Hematopoietic multipotent progenitor cell treated with erythropoietin and hydrocortisone succinate and interleukin-3 and kit ligand, for 6 days (in vitro differentiated cells): ENCODE measurements around the gene GPR39.
"Not testable (repeated sequence)": the region's sequence is repeated elsewhere in the genome, so short reads cannot be mapped to it uniquely, and the experiment has no call there.

ENCODE experiments used
- DNase-seq: peaks from one replicate; pipeline ENCODE4 v3.0.0-alpha.2; 2015

Gene GPR39

GRCh38 chr2:132416723-132417395 lies at the start of gene GPR39:
GPR39 (plus strand) TSS chr2:132416805.
- no peak for DNase-seq

GRCh38 chr2:132368191-132368590 lies 48.4 kb upstream of the GPR39 start:
- no peak for DNase-seq

GRCh38 chr2:132372276-132372675 lies 44.3 kb upstream of the GPR39 start:
- DNase-seq = no peak

- no peak for DNase-seq
Measured at GRCh38 chr2:132373391-132374135, 43.0 kb upstream of the GPR39 start.

- no peak for DNase-seq
Measured at GRCh38 chr2:132374151-132374550, 42.5 kb upstream of the GPR39 start.

- DNase-seq = no peak
Measured at GRCh38 chr2:132374551-132374950, 42.1 kb upstream of the GPR39 start.

GRCh38 chr2:132374961-132375360 lies 41.6 kb upstream of the GPR39 start:
- DNase-seq = no peak

- no peak for DNase-seq
Measured at GRCh38 chr2:132381376-132381775, 35.2 kb upstream of the GPR39 start.

- DNase-seq = peak; percentile 16
Measured at GRCh38 chr2:132383956-132384355, 32.6 kb upstream of the GPR39 start.

- DNase-seq = peak; percentile 51
Measured at GRCh38 chr2:132384491-132385151, 32.0 kb upstream of the GPR39 start.

GRCh38 chr2:132387126-132387525 lies 29.5 kb upstream of the GPR39 start:
- DNase-seq = no peak

- no peak for DNase-seq
Measured at GRCh38 chr2:132390076-132390475, 26.5 kb upstream of the GPR39 start.

- DNase-seq = no peak
Measured at GRCh38 chr2:132391378-132391777, 25.2 kb upstream of the GPR39 start.

- DNase-seq = no peak
Measured at GRCh38 chr2:132392221-132392620, 24.4 kb upstream of the GPR39 start.

- DNase-seq = no peak
Measured at GRCh38 chr2:132392879-132393278, 23.7 kb upstream of the GPR39 start.

- DNase-seq = not testable (repeated sequence)
Measured at GRCh38 chr2:132397042-132397441, 19.6 kb upstream of the GPR39 start.

GRCh38 chr2:132400169-132400900 lies 16.3 kb upstream of the GPR39 start:
- DNase-seq = peak; percentile 57

GRCh38 chr2:132400901-132401240 lies 15.7 kb upstream of the GPR39 start:
- DNase-seq = no peak

- DNase-seq = no peak
Measured at GRCh38 chr2:132401326-132401725, 15.3 kb upstream of the GPR39 start.

GRCh38 chr2:132403146-132403545 lies 13.5 kb upstream of the GPR39 start:
- no peak for DNase-seq

- no peak for DNase-seq
Measured at GRCh38 chr2:132404056-132404455, 12.5 kb upstream of the GPR39 start.

GRCh38 chr2:132407784-132408183 lies 8.8 kb upstream of the GPR39 start:
- DNase-seq = no peak

GRCh38 chr2:132412021-132412420 lies 4.6 kb upstream of the GPR39 start:
- DNase-seq = no peak
